ENCODE results near the gene MIPOL1. TPM values are rescaled to one million over a fixed set of nuclear protein-coding genes. Genes with fewer than 3 reads are reported as not detected.

MIPOL1 gene
- total and polyA plus RNA-seq, 2 of the 13 experiments (the other 11 are each of a cell fraction or from before 2014, with no cell fraction given), result 8.6 to 34.2 TPM

GRCh38 chr14:37591311-37591940 lies 393.7 kb downstream of the MIPOL1 start (continued):
- TF ChIP-seq ZBED4 (CRISPR knock-in tag; IDR thresholded peaks at IDR 0.05; ENCODE audit: borderline replicate concordance) (no peak), BRF2 (CRISPR knock-in tag; IDR thresholded peaks at IDR 0.05) (no peak), NR2F6 (IDR thresholded peaks at IDR 0.05) (no peak), NR2F6 (CRISPR knock-in tag; IDR thresholded peaks at IDR 0.05) (no peak), ZBTB33 (CRISPR knock-in tag; IDR thresholded peaks at IDR 0.05) (peak; percentile 95), TFAP4 (IDR thresholded peaks at IDR 0.05; ENCODE audit: borderline replicate concordance, low read depth) (no peak), NFYC (CRISPR knock-in tag; IDR thresholded peaks at IDR 0.05) (no peak), AGO2 (optimal IDR thresholded peaks at IDR 0.05; ENCODE audit: low read depth, low read length) (peak; percentile 91), HES4 (CRISPR knock-in tag; IDR thresholded peaks at IDR 0.05; ENCODE audit: borderline replicate concordance) (no peak; the same call in 1 of the 2 replicates), ZNF550 (CRISPR knock-in tag; IDR thresholded peaks at IDR 0.05; ENCODE audit: borderline replicate concordance) (no peak), SNAPC2 (CRISPR knock-in tag; IDR thresholded peaks at IDR 0.05) (no peak), ZBTB7A (CRISPR knock-in tag; IDR thresholded peaks at IDR 0.05) (0 out of 2 replicates have a peak, but pooled peaks have one; percentile 39), ZNF234 (CRISPR knock-in tag; conservative IDR thresholded peaks at IDR 0.05) (no peak), ZNF580 (CRISPR knock-in tag; IDR thresholded peaks at IDR 0.05; ENCODE audit: borderline replicate concordance, low read depth) (no peak), MEIS2 (CRISPR knock-in tag; IDR thresholded peaks at IDR 0.05) (no peak; the same call in 1 of the 2 replicates), YEATS4 (CRISPR knock-in tag; IDR thresholded peaks at IDR 0.05; ENCODE audit: borderline replicate concordance) (no peak), HMG20B (CRISPR knock-in tag; conservative IDR thresholded peaks at IDR 0.05) (no peak), ZNF790 (CRISPR knock-in tag; IDR thresholded peaks at IDR 0.05; ENCODE audit: borderline replicate concordance) (no peak), BCL3 (CRISPR knock-in tag; IDR thresholded peaks at IDR 0.05) (no peak), ZNF24 (IDR thresholded peaks at IDR 0.05) (no peak), ZNF883 (CRISPR knock-in tag; IDR thresholded peaks at IDR 0.05; ENCODE audit: not compliant biosample characterization) (no peak)
